GM12892 (cell line): ENCODE measurements around the gene FRMD3.

ENCODE experiments used
- POLR2A ChIP-seq: IDR thresholded peaks from 2 replicates; pipeline ENCODE4 v1.6.1; 2011; ENCODE audit warnings: low read depth, low read length, control low read depth
- POLR2AphosphoS5 ChIP-seq: IDR thresholded peaks from 2 replicates; pipeline ENCODE4 v1.6.1; 2011; ENCODE audit warnings: low read depth, low read length, control low read depth
- TAF1 ChIP-seq: IDR thresholded peaks from 2 replicates; pipeline ENCODE4 v1.6.1; 2011; ENCODE audit warnings: low read depth, mild to moderate bottlenecking, control low read depth, low read length, borderline replicate concordance

GRCh38 chr9:83307066-83307724 lies 231.0 kb downstream of the FRMD3 start:
- TF ChIP-seq POLR2AphosphoS5 (no peak), POLR2A (no peak), TAF1 (no peak)
